ENCODE measurements around the gene MAD1L1. TPM values are rescaled to one million over a fixed set of nuclear protein-coding genes. Genes with fewer than 3 reads are reported as not detected.
A peak's percentile ranks its signal among the peaks of the same experiment; 100 is the strongest.

MAD1L1 gene
- total and polyA plus RNA-seq, 10 donors, result 47.3 to 118 (median 68.2) TPM

GRCh38 chr7:1887251-1887650 lies 345.5 kb downstream of the MAD1L1 start:
- no peak for TF ChIP-seq POLR2A (IDR thresholded peaks at IDR 0.05)
- no peak for TF ChIP-seq CTCF (IDR thresholded peaks at IDR 0.05 in 8 of 11, conservative IDR thresholded peaks at IDR 0.05 in 3 of 11)
- no peak for TF ChIP-seq POLR2AphosphoS5 (IDR thresholded peaks at IDR 0.05)
- Histone ChIP-seq H3K9me3 (no peaks in the 10 kb centered on the region), H3K4me1 (peaks cover 4 to 67% (median 28%) of the 10 kb centered on the region in 6 donors), H3K27ac (no peak overlapping the region), H3K36me3 (peaks cover 0 to 84% (median 19%) of the 10 kb centered on the region in 6 donors), H3K4me3 (no peak overlapping the region), H3K27me3 (replicated peaks in 1 of 7) (no peaks in the 10 kb centered on the region)
- no peak for DNase-seq
- 87 to 99% (median 93%) methylated on average over 6 to 10 of the region's 10 CpGs for WGBS, 5 donors
- intact Hi-C loops (cut with DNase I; ENCODE audit: low total_unique reads), result no loop called here

GRCh38 chr7:1886361-1887064 lies 346.2 kb downstream of the MAD1L1 start:
- H3K36me3 ChIP-seq, result peaks cover 0 to 81% (median 19%) of the 10 kb centered on the region in 6 donors
- 77 to 91% (median 83%) methylated on average over 17 to 19 of the region's 19 CpGs for WGBS, 5 donors
- TF ChIP-seq POLR2AphosphoS5 (IDR thresholded peaks at IDR 0.05) (peak; percentile 20 to 73 (median 70)), CTCF (IDR thresholded peaks at IDR 0.05 in 8 of 11, conservative IDR thresholded peaks at IDR 0.05 in 3 of 11) (peak in 1 of 11 experiments; percentile 6), POLR2A (IDR thresholded peaks at IDR 0.05) (no peak)
- H3K27ac ChIP-seq, result peak overlapping the region in 1 of 8 donors; percentile 9
- H3K27me3 ChIP-seq (replicated peaks in 1 of 7), result no peaks in the 10 kb centered on the region
- H3K4me1 ChIP-seq, result peaks cover 4 to 74% (median 30%) of the 10 kb centered on the region in 6 donors
- no peak for DNase-seq
- intact Hi-C loops (cut with DNase I; ENCODE audit: low total_unique reads), result no loop called here
- H3K4me3 ChIP-seq, result no peak overlapping the region
- no peaks in the 10 kb centered on the region for H3K9me3 ChIP-seq

- H3K27ac ChIP-seq, result no peak overlapping the region
- peaks cover 0 to 77% (median 20%) of the 10 kb centered on the region in 6 donors for H3K36me3 ChIP-seq
- H3K4me1 ChIP-seq, result peaks cover 4 to 76% (median 30%) of the 10 kb centered on the region in 6 donors
- no peaks in the 10 kb centered on the region for H3K9me3 ChIP-seq
- intact Hi-C loops (cut with DNase I; ENCODE audit: low total_unique reads), result no loop called here
- H3K4me3 ChIP-seq, result no peak overlapping the region
- no peaks in the 10 kb centered on the region for H3K27me3 ChIP-seq (replicated peaks in 1 of 7)
- DNase-seq, result no peak
- TF ChIP-seq POLR2AphosphoS5 (IDR thresholded peaks at IDR 0.05), result no peak
- WGBS, 5 donors, result 88 to 93% (median 91%) methylated on average over 26 to 28 of the region's 28 CpGs
Measured at GRCh38 chr7:1885465-1886226, 347.1 kb downstream of the MAD1L1 start.

GRCh38 chr7:1884583-1885350 lies 348.0 kb downstream of the MAD1L1 start:
- H3K4me3 ChIP-seq, result no peak overlapping the region
- peaks cover 0 to 78% (median 24%) of the 10 kb centered on the region in 6 donors for H3K36me3 ChIP-seq
- no peak overlapping the region for H3K27ac ChIP-seq
- intact Hi-C loops (cut with DNase I; ENCODE audit: low total_unique reads), result no loop called here
- H3K4me1 ChIP-seq, result peaks cover 4 to 71% (median 30%) of the 10 kb centered on the region in 6 donors
- no peaks in the 10 kb centered on the region for H3K9me3 ChIP-seq
- TF ChIP-seq POLR2A (IDR thresholded peaks at IDR 0.05), result no peak
- TF ChIP-seq POLR2AphosphoS5 (IDR thresholded peaks at IDR 0.05), result no peak
- no peak for TF ChIP-seq CTCF (IDR thresholded peaks at IDR 0.05 in 8 of 11, conservative IDR thresholded peaks at IDR 0.05 in 3 of 11)
- DNase-seq, result no peak
- no peaks in the 10 kb centered on the region for H3K27me3 ChIP-seq (replicated peaks in 1 of 7)
- WGBS, 5 donors, result 90 to 96% (median 93%) methylated on average over 21 to 26 of the region's 26 CpGs
